Middle frontal gyrus (tissue), 1 donor: Measurements from ENCODE around the gene ZNF630.
"Not testable (repeated sequence)": the region's sequence is repeated elsewhere in the genome, so short reads cannot be mapped to it uniquely, and the experiment has no call there.

Experiments used
- DNase-seq: peaks from one replicate; pipeline ENCODE4 v3.0.0-alpha.2; 2015; ENCODE audit warnings: low spot score; ENCODE audit errors: extremely low spot score

Gene ZNF630

DNA sequence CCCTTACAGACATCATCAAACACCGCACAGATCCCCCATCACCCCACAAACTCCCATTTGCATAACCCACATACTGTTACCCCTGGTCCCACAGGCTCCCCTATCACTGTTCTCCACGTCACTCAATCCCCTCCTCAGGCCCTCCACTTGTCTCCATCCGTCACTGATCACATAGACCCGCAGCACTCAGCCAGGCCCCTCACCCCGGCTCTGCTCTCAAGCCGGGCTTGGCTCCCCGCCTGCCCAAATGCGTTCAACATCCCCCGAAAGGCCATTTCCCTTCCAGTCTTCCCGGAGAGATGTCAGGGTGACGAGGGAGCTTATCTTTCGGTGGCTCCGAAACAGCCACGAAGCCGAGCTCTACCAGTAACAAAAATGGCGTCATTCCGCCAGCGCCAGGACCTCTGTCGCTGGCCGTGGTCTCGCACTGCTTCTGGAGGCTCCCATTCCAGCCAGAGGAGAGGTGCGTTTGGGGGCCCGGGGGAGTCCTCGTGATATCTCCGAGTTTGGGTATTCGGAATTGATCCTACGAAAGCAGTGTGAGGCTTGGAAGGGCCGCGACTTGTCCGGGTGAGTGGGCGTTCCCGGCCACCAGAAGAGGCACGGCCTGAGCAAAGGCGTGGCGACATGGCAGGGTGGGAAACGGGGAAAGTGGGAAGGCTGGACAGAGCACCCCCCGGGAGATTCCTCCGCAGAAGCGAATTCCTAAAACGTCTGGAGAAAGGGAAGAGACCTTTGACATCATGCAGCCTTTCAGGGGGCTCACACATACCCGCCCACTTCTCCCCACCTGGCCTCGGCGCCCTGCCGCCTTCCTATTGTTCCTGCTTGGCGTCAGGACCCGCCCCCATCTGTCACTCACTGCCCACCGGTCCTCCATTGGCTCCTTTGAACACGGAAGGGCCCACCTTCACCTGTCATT is at the start of gene ZNF630:
Gene ZNF630, minus strand, starts transcription at position 577 of the 922 bp plus-strand sequence. CDS start 4,754 bp downstream, outside the sequence.
- no peak for DNase-seq

DNA sequence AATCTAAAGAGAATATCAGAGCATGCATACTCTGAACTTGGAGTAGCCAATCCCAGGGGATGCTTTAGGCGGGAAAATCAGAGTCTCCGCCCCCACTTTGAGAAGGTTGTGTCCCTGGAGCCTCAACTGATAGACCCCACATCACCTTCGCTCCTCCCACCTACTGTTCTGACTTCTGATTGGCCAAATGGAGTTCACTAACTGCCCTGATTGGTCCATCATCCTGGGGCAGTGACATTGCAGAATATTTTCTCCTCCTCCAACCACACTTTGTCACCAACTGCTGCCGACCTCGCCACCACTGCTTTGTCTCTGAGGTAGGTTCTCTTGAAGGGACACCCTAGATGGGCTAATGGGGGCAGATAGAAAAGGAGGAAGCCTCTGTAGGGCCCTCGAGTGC is 36.3 kb upstream of the ZNF630 start:
- no peak for DNase-seq

DNA sequence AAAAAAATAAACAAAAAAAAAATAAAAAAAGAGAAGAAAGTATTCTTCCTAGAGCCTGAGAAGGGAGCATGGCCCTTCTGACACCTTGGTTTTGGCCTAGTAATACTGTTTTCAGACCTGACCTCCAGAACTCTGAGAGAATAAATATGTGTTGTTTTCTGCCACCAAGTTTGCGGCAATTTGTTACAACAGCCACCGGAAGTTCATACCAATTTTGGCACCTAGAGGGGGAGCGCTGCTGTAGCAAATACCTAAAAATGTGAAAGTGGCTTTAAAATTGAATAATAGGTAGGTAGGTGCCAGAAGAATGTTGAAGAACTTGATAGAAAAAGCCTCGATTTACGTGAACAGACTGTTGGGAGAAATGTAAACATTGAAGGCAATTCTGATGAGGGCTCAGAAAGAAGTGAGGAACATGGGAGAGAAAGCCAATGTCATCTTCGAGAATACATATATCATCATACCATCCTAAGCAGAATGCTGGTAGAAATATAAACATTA is 31.5 kb upstream of the ZNF630 start:
- DNase-seq = no peak

DNA sequence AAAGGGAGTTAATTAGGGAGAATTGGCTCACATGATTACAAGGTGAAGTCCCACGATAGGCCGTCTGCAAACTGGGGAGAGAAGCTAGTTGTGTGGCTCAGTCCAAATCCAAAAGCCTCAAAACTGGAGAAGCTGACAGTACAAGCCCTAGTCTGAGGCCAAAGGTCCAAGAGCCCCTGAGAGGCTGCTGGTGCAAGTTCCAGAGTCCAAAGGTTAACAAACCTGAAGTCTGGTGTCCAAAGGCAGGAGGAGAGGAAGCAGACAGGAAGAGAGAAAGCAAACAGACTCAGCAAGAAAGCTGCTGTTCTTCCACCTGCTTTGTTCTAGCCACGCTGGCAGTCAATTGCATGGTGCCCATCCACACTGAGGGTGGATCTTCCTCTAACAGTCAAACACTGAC is 30.0 kb upstream of the ZNF630 start:
- no peak for DNase-seq

DNA sequence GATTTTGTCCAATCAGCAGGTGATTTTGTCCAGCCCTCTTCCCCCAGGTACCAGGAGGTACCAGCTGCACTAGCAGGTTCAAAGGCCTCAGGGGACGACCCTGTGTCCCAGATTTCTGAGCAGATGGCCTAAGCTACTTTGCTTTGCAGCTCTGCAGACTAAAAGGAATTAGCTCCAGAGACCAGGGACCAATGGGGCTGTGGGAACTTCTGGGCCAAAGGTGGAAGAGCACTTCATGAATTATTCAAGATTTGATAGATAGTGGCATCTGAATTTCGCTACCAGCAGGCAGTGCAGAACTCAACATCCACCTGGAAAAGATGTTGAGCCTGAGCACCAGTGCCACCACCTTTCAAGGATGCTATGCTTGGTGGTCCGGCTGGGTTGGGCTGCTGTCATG is 21.1 kb upstream of the ZNF630 start:
- not testable (repeated sequence) for DNase-seq

DNA sequence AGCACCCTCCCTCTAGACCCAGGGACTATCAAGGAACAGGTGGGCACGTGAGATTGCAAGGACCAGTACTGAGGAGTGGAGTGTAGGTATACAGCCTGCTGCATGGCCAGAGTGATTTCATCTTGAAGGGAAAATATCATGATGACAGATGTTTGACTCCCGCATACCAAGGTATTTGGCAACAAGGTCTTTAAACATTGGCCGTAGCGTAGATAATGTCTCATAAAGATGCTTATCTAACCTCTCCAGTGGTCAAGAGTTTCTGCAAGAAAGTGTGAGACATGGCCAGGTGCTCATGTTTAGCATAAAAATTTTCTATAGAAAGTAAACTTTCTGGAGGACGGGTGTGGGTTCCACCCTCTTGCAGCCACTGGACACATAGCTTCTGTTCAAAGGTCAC is 18.7 kb upstream of the ZNF630 start:
- no peak for DNase-seq

DNA sequence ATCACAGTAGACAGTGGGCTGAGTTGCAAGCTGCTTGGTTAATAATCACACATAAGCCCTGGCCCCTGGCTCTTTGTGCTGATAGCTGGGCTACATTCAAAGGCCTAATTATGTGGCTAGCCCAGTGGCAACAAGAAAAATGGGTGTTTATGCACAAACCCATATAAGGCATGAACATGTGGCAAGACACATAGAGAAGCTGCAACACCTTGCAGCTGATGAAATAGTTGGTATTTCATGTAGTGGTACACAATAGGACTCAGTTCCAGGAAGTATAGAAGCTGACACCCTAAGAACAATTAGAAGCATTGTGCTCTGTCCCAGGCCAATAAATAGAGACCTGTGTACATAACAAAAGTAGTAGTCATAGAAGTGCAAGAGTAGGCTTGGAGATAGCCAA is 14.6 kb upstream of the ZNF630 start:
- DNase-seq = no peak

DNA sequence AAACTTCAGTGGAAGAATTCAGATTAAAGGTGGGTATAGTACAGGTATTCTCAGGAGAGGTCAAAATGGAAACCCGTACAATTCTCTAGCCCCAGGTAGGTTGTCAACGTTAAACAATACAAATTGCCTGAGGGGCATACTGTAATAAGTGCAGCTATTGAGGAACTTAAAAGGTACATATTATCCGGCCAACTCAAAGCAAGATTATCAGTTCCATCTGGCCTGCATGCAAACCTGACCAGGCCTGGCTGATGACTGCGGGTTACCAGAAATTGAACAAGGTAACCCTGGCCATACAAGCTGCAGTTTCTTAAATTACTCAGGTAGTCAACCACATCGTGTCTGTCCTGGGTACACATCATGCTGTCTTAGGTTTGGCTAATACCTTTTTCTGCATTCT is 12.3 kb upstream of the ZNF630 start:
- DNase-seq = no peak

DNA sequence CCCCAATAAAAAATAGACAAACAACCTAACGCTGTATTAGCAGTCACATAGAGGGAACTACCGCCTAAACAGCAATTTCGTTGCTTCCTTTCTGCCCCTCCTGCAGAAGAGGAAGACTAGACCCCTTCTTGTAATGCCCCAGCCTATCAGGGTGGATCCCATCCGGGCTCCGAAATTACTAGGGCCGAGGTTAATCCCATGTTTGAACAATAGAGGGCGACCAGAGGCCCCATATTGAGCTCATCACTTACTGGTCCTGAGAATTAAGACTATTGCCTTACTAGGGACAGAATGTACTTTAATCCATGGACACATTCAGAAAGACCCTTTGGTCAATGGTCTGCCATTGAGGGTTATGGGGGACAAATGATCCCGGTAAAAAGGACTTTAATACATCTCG is 11.8 kb upstream of the ZNF630 start:
- DNase-seq = peak; percentile 5

DNA sequence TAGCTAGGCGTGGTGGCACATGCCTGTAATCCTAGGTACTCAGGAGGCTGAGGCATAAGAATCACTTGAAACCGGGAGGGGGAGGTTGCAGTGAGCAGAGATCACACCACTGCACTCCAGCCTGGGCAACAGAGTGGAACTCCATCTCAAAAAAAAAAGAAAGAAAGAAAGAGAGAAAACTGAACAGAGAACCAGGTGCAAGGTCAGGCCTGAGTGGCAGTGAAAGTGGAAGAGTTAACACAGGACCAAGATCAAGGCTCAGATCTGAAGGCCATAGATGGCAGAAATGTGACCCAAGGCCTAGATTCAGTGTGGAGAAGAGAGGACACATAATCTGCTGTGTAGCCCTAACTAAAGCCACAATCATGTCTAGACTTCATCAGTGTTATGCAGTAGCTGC is 4.9 kb upstream of the ZNF630 start:
- DNase-seq = no peak

DNA sequence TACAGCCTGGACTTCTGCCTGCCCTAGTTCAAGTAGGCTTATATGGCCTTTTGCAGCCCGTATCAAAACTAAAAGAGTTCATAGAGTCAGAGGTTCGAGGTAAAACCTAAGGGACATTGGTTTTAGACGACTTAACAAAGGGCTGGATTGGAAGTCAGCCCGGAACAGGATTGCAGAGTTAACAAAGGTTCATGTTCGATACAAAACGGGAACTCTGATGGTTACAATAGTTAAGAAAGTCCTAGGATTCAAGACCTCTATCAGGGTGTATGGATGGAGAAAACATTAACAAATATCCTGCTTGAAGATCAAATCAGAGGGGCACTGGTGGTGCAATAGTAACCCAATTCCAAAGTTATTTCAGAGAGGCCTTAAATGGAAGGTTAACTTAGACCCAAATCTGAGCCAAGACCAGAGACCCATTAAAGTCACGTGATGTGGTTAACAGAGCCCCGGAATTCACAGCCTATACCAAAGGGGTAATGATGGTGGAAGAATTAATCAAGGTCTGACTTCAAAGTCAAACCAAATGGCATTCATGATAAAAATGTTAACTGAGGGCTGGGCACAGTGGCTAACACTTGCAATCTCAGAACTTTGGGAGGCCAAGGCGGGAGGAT is 656 bp upstream of the ZNF630 start:
- DNase-seq = no peak

DNA sequence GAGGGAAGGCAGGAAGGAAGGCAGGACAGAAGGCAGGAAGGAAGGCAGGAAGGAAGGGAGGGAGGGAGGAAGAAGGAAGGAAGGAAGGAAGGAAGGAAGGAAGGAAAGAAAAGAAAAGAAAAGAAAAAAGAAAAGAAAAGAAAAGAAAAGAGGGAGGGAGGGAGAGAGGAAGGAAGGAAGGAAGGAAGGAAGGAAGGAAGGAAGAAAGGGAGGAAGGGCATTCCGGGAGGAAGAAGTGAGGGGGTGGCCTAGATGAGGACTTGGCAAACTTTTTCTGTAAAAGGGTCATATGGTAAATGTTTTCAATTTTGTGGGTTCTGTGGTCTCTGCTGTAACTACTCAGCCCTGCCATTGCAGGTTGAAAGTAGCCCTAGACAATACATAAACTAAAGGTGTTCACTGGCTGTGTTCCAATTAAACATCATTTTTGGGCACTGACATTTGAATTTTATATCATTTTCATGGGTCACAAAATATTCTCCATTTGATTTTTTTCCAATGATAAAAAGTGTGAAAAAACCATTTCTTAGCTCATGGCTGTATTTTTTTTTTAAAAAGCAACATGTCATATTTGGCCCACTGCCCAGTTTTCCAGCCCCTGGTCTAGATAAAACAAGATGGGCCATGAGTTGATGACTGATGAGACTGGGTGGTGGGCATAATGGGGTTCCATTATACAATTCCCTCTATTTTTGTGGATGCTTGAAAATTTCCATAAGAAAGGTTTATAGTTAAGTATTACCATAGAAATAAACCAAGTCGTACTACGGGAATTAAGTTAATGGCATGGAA is 3.1 kb downstream of the ZNF630 start:
- DNase-seq = no peak

DNA sequence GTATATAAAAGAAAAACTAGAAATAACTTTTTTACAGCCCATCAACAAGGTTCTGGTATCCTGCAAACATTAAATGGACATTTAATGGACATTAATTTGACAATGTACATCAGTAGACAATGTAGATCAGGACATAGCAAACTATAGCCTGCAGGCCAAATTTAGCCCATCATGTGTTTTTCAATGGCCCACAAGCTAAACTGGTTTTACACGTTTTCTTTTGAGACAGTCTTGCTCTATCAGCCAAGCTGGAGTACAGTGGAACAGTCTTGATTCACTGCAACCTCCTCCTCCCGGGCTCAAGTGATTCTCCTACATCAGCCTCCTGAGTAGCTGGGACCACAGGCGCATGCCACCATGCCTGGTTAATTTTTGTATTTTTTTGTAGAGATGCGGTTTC is 7.2 kb downstream of the ZNF630 start:
- DNase-seq = no peak

DNA sequence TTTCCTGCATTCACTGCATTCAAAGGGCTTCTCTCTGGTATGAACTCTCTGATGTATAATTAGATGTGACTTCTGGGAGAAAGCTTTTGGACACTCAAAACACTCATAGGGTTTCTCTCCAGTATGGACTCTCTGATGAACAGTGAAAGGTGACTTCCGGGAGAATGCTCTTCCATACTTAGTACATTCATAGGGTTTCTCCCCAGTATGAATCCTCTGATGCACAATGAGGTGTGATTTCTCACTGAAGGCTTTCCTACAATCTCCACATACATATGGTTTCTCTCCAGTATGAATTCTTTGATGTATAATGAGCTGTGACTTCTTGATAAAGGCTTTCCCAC is 12.2 kb downstream of the ZNF630 start:
- DNase-seq = no peak

DNA sequence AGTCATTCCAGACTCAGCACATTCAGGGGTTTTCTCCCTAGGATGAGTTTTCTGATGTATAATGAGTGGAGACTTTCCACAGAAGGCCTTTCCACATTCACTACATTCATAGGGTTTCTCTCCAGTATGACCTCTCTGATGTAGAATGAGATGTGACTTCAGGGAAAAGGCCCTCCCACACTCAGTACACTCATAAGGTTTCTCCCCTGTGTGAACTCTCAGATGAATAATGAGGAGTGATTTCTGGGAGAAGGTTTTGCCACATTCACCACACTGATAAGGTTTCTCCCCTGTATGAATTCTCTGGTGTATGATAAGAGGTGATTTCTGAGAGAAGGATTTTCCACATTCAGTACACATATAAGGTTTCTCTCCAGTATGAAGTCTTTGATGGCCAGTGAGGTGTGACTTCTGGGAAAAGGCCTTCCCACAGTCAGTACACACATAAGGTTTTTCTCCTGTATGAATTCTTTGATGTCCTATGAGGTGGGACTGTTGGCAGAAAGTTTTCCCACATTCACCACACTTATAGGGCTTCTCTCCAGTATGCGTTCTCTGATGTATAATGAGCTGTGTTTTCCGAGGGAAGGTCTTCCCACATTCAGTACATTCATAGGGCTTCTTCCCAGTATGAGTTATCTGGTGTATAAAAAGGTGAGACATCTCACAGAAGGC is 12.7 kb downstream of the ZNF630 start:
- DNase-seq = no peak

DNA sequence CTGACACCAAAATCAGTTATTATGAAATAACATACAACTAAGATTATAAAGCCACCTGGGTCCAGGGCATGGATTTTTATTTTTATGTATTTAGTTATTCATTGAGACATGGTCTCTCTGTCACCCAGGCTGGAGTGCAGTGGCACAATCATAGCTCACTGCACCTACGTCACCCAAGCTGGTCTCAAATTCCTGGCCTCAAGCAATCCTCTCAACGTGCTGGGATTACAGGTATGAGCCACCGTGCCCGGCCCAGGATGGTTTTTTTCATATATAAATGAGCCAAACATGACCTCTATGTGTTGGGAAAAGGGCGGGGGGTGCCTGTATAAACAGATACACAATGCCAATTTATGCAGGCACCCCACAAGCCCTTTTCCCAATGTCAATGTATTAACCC is 24.6 kb downstream of the ZNF630 start:
- DNase-seq = no peak

DNA sequence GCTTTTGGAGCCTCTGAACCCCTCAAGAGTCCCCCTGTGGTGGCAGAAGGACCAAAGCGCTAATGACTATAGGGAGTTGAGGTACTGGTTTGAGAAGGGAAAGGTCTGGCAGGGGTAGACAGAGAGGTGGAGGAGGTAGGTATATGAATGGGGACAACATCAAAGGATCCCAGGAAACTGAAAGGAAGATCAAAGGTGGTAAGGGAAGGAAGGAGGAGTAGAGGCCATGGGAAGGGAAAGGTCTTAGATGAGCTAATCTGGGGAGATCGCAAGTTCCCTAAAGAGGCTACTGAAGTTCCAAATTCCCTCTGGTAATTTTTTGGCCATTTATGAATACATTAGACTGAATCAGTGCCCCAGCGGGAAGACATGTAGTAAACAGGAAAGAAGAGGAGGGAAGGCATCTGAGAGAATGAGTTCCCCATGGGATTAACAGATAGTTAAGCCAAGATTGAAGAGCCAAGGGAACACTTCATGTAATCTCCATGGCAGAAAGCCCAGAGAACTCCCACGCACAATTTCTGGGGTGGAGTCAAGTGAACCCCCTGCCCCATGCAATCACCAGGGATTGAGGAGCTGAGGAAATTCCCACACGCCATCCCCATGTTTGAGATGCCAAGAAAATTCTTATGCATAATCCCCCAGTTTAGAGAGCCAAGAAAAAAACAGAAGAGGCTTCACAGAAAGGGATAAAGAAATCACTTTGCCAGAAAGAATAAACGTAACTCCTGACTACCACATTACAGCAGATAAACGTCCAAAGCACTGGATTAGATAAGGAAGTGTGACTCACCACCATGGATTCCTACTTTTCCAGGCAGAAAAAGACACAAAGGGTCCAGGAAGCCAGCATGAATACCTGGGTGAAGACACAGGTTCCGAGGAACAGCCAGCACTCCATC is 25.8 kb downstream of the ZNF630 start:
- no peak for DNase-seq

DNA sequence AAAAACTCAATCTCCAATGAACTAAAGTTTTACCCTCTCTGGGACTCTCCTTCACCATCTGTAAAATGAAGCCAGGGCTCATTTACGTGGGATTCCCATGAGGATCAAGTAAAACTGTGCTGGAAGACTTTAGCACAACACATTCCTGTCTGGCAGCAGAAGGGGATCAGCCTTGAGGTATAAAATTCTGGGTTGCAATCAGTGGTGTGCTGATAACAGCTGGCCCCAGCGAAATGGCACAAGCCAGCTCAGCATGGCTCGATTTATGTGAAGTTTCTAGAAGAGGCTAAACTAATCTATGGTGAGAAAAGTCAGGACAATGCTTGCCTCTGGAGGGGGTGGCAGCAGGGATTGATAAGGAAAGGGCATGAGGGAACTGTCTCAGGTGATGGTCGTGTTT is 28.4 kb downstream of the ZNF630 start:
- DNase-seq = no peak

DNA sequence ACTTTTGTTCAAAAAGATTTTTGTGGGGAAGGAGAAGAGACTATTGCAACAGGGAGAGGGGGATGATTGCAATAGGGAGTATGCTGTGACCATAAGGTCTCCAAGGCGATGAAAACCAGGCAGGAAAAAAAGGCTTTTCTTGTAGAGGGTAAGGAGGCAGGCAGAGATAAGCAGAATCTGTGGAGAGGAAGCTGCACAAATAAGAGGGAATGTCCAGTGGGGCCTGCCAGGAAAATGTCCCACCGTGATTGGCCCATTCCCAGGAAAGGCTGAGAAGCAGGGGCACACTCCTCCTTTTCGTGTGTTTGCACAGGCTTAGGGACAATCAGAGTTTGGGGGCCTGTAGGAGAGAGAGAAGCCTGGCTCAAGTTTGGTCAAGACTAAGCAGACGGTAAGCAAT is 35.5 kb downstream of the ZNF630 start:
- DNase-seq = no peak

DNA sequence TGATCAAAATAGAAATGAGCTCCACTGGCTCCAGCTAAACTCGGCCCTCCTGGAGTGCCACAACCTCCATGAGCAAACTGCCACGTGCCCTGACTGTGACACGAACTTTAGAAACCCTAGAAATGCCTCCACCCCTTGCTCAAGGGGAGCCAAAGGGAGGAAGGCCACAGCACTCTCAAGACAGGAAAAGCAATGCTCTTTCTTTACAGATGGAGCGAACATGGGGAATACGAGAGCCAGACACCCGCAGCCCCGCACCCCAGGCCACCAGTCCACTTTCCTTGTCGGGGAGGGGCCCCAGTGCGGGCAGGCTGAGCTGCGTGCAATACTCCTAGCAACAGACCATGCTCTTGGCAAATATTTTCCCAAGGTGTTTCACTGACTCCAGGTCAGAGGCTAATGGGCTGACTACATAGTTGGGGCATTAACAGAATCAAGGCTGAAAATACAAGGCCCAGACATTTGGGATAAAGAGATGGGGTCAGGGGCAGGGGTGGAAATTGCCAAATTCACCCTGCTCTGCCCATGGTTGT is 40.7 kb downstream of the ZNF630 start:
- not testable (repeated sequence) for DNase-seq
